ENCODE measurements around the gene DDX24.

- TF ChIP-seq CTCF (IDR thresholded peaks at IDR 0.05) (no peak), POLR2A (IDR thresholded peaks at IDR 0.05) (no peak)
These were observed 21.9 kb upstream of the DDX24 start for GRCh38 chr14:94102768-94103482.

Measured in vagina (tissue), 2 donors.